Motor neuron (in vitro differentiated cells): Measurements from ENCODE around the gene PEX13. TPM values are rescaled to one million over a fixed set of nuclear protein-coding genes. Genes with fewer than 3 reads are reported as not detected.

Experiments used
- ATAC-seq, 8 experiments: fragments of 200-7000 bp; cut with Tn5 transposase; replicated peaks in 6 of 8; 2 replicates each; pipeline ENCODE4 v1.8.0; 2021; ENCODE audit warnings: mild to moderate bottlenecking in 8 of 8, moderate library complexity in 8 of 8
- H3K27ac ChIP-seq, 2 donors: fragments of 250-450 bp; sonication (Bioruptor Pico); 2 replicates each; pipeline ENCODE4 v1.9.0; 2021; ENCODE audit warnings: antibody characterized with exemption in 2 of 2, mild to moderate bottlenecking in 2 of 2, moderate library complexity in 1 of 2
- H3K4me1 ChIP-seq, 2 donors: fragments of 250-450 bp; sonication (Bioruptor Pico); replicated peaks in 1 of 2; 2 replicates each; pipeline ENCODE4 v1.6.1; 2021; ENCODE audit warnings: antibody characterized with exemption in 2 of 2, mild to moderate bottlenecking in 2 of 2, moderate library complexity in 1 of 2
- H3K4me3 ChIP-seq, 5 donors: fragments of 250-450 bp; sonication (Bioruptor Pico); 2 replicates each; pipeline ENCODE4 v1.9.0; 2021; ENCODE audit warnings: antibody characterized with exemption in 5 of 5, mild to moderate bottlenecking in 5 of 5, moderate library complexity in 4 of 5
- WGBS, 10 experiments: fragments of 450-650 bp; shearing (Covaris generic); methylation state at CpG; one replicate each; pipeline ENCODE4 v1.0.0; 2022; 5-methylcytosine and 5-hydroxymethylcytosine counted together
- in situ Hi-C, 9 experiments: fragments of 400-800 bp; cut with MboI; loops; one replicate each; pipeline ENCODE4 v1.15.0; 2021; ENCODE audit warnings: low sequenced_read_pairs in 9 of 9, low pct_unique_long_range_greater_than_20kb in 2 of 9; ENCODE audit not compliant: unreplicated experiment in 9 of 9
- total RNA-seq, 8 experiments: library from RNA; unstranded; fragments of 300-600 nt; gene quantifications; 2 replicates each; pipeline versions ENCODE4 v1.2.3 to v1.2.4, GENCODE V29; 2022

PEX13 gene
- total RNA-seq, 8 experiments from 2014 or later: 18.8 to 33.0 (median 30.8) TPM

- in situ Hi-C loops: no loop called here
- H3K27ac ChIP-seq: no peak overlapping the region
- WGBS, 10 experiments: 0 to 100% (median 93%) methylated on average over 1 to 3 of the region's 3 CpGs; no CpG with 5 or more reads in 1 of the 10 experiments
- ATAC-seq: no peak
- no peak overlapping the region for H3K4me3 ChIP-seq
- H3K4me1 ChIP-seq: no peaks in the 10 kb centered on the region
These were observed 78.9 kb downstream of the PEX13 start for GRCh38 chr2:61096438-61096837.

DNA sequence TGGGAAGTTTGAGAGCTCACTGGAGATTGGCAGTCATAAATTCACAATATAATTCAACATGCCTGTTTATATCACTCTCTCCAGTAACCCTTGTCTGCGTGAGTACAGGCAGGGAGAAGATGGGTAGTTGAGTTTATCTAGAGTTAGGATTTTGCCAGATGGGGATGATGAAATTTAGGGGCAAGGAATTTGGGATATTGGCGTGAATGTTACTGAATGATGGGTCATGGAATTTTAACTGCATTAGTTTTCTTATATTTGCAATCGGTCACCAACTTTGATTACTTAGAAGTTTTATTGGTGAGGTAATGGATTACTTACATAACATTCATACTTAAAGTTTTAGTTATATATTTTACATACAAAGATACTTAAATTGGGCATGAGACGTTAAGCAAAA lies 83.3 kb downstream of the PEX13 start:
- no peaks in the 10 kb centered on the region for H3K4me1 ChIP-seq
- no peak for ATAC-seq
- in situ Hi-C loops: no loop called here
- WGBS, 10 experiments: 76 to 100% (median 96%) methylated on average over 1 to 3 of the region's 4 CpGs
- no peak overlapping the region for H3K4me3 ChIP-seq
- no peak overlapping the region for H3K27ac ChIP-seq

Other genes with a start within 250 kb of the PEX13 start
- gene REL, start 136.1 kb upstream of the PEX13 start, total RNA-seq: 10 to 100 TPM in 2 of 8 experiments, 1 to 10 TPM in 6; 3.4 to 19.0 (median 5.9) TPM
- gene PUS10, start 535 bp downstream of the PEX13 start, total RNA-seq: 10 to 100 TPM in 4 of 8 experiments, 1 to 10 TPM in 4; 5.3 to 17.4 (median 8.8) TPM
- 10 to 100 TPM in 5 of 8 experiments, 1 to 10 TPM in 3; 2.9 to 16.7 (median 10.2) TPM for gene SANBR, start 48.2 kb downstream of the PEX13 start, total RNA-seq
- 10 to 100 TPM in 5 of 8 experiments, 1 to 10 TPM in 3; 4.0 to 28.3 (median 13.5) TPM for gene C2orf74, start 144.5 kb downstream of the PEX13 start, total RNA-seq